ENCODE results near the gene RTN3.
A peak's percentile ranks its signal among the peaks of the same experiment; 100 is the strongest.

The RTN3 gene

DNA sequence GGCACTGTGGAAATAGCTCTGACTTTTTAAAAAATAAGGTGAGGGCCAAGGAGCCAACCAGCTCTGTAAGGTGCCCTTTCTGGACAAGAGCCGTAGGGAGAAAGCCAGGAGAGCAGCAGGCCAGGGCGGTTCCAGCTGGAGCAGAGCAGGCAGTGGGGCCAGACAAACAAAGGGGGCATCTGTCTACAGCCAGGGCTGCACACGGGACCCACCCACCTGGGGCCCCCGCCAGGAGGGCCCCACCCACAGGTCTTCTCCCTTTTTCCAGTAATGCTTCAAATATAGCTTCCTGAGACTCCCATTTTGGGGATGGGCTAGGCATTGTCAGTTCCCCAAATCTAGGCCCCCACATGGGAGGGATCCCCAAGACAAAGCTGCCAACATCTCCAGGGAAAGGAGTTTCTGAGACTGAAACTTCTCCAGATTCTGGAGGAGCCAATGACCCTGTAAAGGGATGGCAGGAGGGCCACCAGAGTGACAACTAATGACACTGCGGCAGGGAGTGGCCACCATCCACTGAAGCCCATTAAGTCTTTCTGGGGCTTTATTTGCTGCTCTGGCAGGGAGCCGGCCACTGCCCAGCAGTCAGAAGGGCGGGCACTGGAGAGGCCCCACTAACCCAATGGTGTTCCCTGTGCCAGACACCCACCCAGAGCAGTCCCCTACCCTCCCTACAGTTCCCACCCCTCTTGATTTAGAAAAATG is 85.4 kb downstream of the RTN3 start:
- no peaks in the 10 kb centered on the region for H3K79me2 ChIP-seq
- H3K4me2 ChIP-seq (ENCODE audit: low read length) = no peak overlapping the region
- TF ChIP-seq, protein P1, sequence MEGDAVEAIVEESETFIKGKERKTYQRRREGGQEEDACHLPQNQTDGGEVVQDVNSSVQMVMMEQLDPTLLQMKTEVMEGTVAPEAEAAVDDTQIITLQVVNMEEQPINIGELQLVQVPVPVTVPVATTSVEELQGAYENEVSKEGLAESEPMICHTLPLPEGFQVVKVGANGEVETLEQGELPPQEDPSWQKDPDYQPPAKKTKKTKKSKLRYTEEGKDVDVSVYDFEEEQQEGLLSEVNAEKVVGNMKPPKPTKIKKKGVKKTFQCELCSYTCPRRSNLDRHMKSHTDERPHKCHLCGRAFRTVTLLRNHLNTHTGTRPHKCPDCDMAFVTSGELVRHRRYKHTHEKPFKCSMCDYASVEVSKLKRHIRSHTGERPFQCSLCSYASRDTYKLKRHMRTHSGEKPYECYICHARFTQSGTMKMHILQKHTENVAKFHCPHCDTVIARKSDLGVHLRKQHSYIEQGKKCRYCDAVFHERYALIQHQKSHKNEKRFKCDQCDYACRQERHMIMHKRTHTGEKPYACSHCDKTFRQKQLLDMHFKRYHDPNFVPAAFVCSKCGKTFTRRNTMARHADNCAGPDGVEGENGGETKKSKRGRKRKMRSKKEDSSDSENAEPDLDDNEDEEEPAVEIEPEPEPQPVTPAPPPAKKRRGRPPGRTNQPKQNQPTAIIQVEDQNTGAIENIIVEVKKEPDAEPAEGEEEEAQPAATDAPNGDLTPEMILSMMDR (IDR thresholded peaks at IDR 0.05) = no peak
- H3K36me3 ChIP-seq (ENCODE audit: control insufficient read depth, insufficient read depth, low read length) = no peaks in the 10 kb centered on the region
- no peak overlapping the region for H3K9ac ChIP-seq
- no peaks in the 10 kb centered on the region for H3K9me3 ChIP-seq (ENCODE audit: control insufficient read depth, low read length)
- H3K27me3 ChIP-seq (ENCODE audit: control insufficient read depth, insufficient read depth, low read length) = no peaks in the 10 kb centered on the region
- H3K27ac ChIP-seq = no peak overlapping the region
- H3K4me3 ChIP-seq (ENCODE audit: low read depth, low read length) = peak overlapping the region; percentile 66
- H2AFZ ChIP-seq = no peak overlapping the region
- no peaks in the 10 kb centered on the region for H3K4me1 ChIP-seq

DNA sequence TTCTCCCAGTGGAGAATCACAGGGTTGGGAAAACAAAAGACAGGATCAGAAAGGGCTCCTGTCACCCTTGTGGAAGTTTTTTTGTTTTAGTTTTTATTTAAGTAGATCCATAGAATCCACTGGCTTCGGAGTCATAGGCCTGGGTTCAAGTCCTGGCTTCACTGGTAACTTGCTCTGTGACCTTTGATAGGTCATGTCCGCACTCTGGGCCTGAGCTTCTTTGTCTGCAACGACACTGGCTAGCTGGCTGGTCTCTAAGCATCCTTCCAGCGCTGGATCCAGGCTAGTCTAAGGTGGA is 85.9 kb downstream of the RTN3 start:
- Histone ChIP-seq H3K4me2 (ENCODE audit: low read length) (peak overlapping the region; percentile 78), H3K4me1 (no peaks in the 10 kb centered on the region), H3K9me3 (ENCODE audit: control insufficient read depth, low read length) (no peaks in the 10 kb centered on the region), H2AFZ (peak overlapping the region; percentile 79), H3K27me3 (ENCODE audit: control insufficient read depth, insufficient read depth, low read length) (no peaks in the 10 kb centered on the region), H3K79me2 (no peaks in the 10 kb centered on the region), H3K4me3 (ENCODE audit: low read depth, low read length) (peak overlapping the region; percentile 66), H3K27ac (no peak overlapping the region), H3K36me3 (ENCODE audit: control insufficient read depth, insufficient read depth, low read length) (no peaks in the 10 kb centered on the region), H3K9ac (no peak overlapping the region)
- TF ChIP-seq, protein P1 (IDR thresholded peaks at IDR 0.05) = no peak

DNA sequence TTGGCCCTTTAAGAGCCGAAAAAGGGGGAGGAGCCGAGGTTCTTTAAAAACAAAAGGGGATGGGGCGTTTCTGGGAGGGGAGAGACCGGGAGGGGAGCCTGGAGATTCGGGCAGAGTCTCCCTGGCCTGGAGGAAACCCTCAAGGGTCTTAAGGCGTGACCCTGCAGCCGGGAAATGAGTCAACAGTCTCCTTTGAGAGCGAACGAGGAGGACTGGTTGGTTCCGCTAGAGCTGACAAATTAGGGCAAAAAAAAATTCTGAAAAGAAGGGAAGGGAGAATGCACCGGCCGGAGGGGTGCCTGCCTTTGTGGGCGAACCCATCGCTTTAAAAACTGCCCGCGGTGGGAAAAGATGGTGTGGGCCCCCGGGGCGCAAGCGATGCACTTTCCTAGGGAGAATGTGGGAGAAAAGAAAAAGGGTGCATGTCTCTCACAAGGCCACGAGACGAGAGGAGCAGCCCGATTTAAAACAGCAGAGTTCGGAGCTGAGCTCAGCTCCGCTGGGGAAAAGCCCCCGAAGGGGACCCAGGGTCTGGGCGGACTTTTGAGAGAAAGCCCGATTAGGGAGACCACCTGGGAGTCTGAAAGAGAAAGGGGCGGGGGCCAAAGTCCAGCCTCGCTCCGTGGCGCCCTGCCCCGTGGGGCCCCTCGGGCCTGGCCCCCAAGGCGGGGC is 86.4 kb downstream of the RTN3 start:
- Histone ChIP-seq H2AFZ (peak overlapping the region; percentile 79), H3K36me3 (ENCODE audit: control insufficient read depth, insufficient read depth, low read length) (no peaks in the 10 kb centered on the region), H3K27me3 (ENCODE audit: control insufficient read depth, insufficient read depth, low read length) (no peaks in the 10 kb centered on the region), H3K79me2 (no peaks in the 10 kb centered on the region), H3K9me3 (ENCODE audit: control insufficient read depth, low read length) (no peaks in the 10 kb centered on the region), H3K4me2 (ENCODE audit: low read length) (peak overlapping the region; percentile 78), H3K4me3 (ENCODE audit: low read depth, low read length) (peak overlapping the region; percentile 66), H3K4me1 (no peaks in the 10 kb centered on the region), H3K9ac (no peak overlapping the region), H3K27ac (no peak overlapping the region)
- TF ChIP-seq, protein P1 (IDR thresholded peaks at IDR 0.05) = no peak

DNA sequence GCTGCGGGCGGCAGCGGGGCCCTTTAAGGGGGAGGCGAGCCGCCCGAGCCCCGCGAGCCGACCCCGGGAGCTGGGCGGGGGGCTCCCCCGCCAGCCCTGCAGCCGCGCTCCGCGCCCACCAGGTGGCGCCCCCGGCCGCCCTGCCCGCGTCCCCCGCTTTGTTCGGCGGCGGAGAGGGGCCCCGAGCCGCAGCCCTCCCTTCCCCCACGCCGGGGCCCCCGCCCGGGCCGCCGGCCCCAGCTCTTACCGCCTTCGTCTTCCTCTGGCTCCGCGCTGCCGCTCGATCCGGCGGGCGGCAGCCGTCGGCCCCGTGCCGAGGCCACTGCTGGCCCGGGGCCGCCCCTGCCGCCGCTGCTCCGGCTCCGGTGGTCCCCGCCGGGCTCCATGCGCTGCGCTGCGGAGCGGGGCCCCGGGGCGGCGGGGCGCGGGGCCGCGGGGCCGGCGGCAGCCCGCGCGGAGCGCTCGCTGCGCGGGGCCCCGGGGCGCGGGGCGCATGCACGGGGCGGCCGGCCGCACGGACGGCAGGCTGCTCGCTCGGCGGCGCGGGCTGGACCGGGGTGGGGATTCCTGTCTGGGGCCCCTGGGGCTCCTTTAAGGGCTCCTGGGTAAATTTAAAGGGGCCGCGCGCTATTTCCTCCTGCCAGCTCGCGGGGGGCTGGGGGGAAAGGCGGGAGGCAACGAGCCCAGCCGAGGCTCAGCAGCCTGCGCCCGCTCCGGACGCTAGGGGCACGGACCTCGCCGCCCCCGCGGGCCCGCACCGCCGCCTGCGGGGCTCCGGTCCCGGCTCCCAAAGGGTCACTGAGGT is 87.1 kb downstream of the RTN3 start, which contains the start of gene ZFTA:
ZFTA (minus strand) TSS at position 539 of the 805 bp plus-strand sequence; CDS start at position 386, 153 bp downstream.
- peak within 1 kb of the TSS; percentile 78 for H3K4me2 ChIP-seq (ENCODE audit: low read length)
- H3K9me3 ChIP-seq (ENCODE audit: control insufficient read depth, low read length) = no peaks in the 10 kb centered on the region
- H3K36me3 ChIP-seq (ENCODE audit: control insufficient read depth, insufficient read depth, low read length) = no peaks in the 10 kb centered on the region
- H3K27ac ChIP-seq = no peak within 1 kb of the TSS
- H3K27me3 ChIP-seq (ENCODE audit: control insufficient read depth, insufficient read depth, low read length) = no peaks in the 10 kb centered on the region
- H3K79me2 ChIP-seq = no peaks in the 10 kb centered on the region
- peak within 1 kb of the TSS; percentile 85 for H2AFZ ChIP-seq
- TF ChIP-seq, protein P1 (IDR thresholded peaks at IDR 0.05) = no peak
- H3K4me1 ChIP-seq = no peaks in the 10 kb centered on the region
- no peak within 1 kb of the TSS for H3K9ac ChIP-seq
- H3K4me3 ChIP-seq (ENCODE audit: low read depth, low read length) = peak within 1 kb of the TSS; percentile 66

Measured in parathyroid adenoma (tissue), 2 donors.